Parathyroid adenoma (tissue), 2 donors: ENCODE measurements around the gene TSPAN4.

Source experiments
- H2AFZ ChIP-seq: fragments of 300-600 bp; sonication (generic); one replicate; pipeline ENCODE4 v1.7.0; 2017; ENCODE audit warnings: antibody characterized with exemption, mild to moderate bottlenecking
- H3K27ac ChIP-seq: fragments of 300-600 bp; sonication (generic); one replicate; pipeline ENCODE4 v1.7.0; 2017
- H3K27me3 ChIP-seq: fragments of 300-600 bp; sonication (generic); one replicate; pipeline ENCODE4 v1.7.0; 2017; ENCODE audit warnings: low read length; ENCODE audit not compliant: control insufficient read depth, insufficient read depth
- H3K36me3 ChIP-seq: fragments of 300-600 bp; sonication (generic); one replicate; pipeline ENCODE4 v1.7.0; 2017; ENCODE audit warnings: low read length; ENCODE audit not compliant: control insufficient read depth, insufficient read depth
- H3K4me1 ChIP-seq: fragments of 300-600 bp; sonication (generic); one replicate; pipeline ENCODE4 v1.7.0; 2017; ENCODE audit warnings: control low read depth
- H3K4me2 ChIP-seq: fragments of 300-600 bp; sonication (generic); one replicate; pipeline ENCODE4 v1.7.0; 2017; ENCODE audit warnings: low read length
- H3K4me3 ChIP-seq: fragments of 300-600 bp; sonication (generic); one replicate; pipeline ENCODE4 v1.7.0; 2017; ENCODE audit warnings: low read depth, low read length
- H3K79me2 ChIP-seq: fragments of 300-600 bp; sonication (generic); one replicate; pipeline ENCODE4 v1.7.0; 2017; ENCODE audit warnings: control low read depth
- H3K9ac ChIP-seq: fragments of 300-600 bp; sonication (generic); one replicate; pipeline ENCODE4 v1.7.0; 2017; ENCODE audit warnings: mild to moderate bottlenecking
- H3K9me3 ChIP-seq: fragments of 300-600 bp; sonication (generic); one replicate; pipeline ENCODE4 v1.7.0; 2017; ENCODE audit warnings: low read length; ENCODE audit not compliant: control insufficient read depth
- CTCF ChIP-seq: fragments of 300-600 bp; sonication (generic); IDR thresholded peaks from one replicate; pipeline ENCODE4 v1.7.0; 2017; ENCODE audit warnings: antibody characterized with exemption, mild to moderate bottlenecking
- donor health status: primary hyperparathyroidism.

TSPAN4 gene

GRCh38 chr11:914747-915501 lies 72.3 kb downstream of the TSPAN4 start:
- Histone ChIP-seq H2AFZ (no peak overlapping the region), H3K4me3 (peak overlapping the region; percentile 31), H3K9me3 (no peaks in the 10 kb centered on the region), H3K27ac (no peak overlapping the region), H3K4me1 (no peaks in the 10 kb centered on the region), H3K4me2 (peak overlapping the region; percentile 44), H3K36me3 (no peaks in the 10 kb centered on the region), H3K79me2 (peaks cover 2% of the 10 kb centered on the region), H3K9ac (no peak overlapping the region), H3K27me3 (no peaks in the 10 kb centered on the region)
- no peak for TF ChIP-seq CTCF
